A673 (cell line): ENCODE results near the gene JCAD.

Experiments
- EZH2 ChIP-seq: fragments of 200-600 bp; sonication (generic); IDR thresholded peaks from 2 replicates; pipeline ENCODE4 v1.6.1; 2017; ENCODE audit warnings: borderline replicate concordance, low read depth, mild to moderate bottlenecking, mixed read lengths, antibody characterized with exemption, low read length; ENCODE audit not compliant: poor library complexity, severe bottlenecking
- TF ChIP-seq, protein P1 (sequence below): fragments of 300-800, 200-600 bp; sonication (generic); conservative IDR thresholded peaks from 2 replicates; pipeline ENCODE4 v1.5.1; 2017; ENCODE audit warnings: low read depth, mild to moderate bottlenecking, antibody characterized with exemption, low read length, moderate library complexity, mixed read lengths

DNA sequence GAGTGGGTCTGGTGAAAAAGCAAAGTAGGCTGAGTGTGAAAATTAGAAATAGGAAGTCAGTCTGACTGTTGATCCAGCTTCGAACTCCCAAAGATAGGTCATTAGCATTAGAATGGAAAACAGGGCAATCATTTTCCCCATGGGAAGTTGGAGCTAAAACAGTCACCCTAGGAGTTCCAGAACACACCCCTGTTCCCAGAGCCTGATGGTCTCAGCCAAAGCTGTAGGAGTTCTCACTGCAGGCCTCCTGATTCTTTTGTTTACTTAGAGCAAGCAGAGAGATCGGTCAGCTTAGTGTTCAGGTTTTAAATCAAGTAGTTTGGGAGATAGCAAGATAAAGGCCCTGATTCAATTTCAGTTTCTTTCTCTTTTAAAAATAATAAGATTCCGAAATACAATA, 28.8 kb upstream of the JCAD start:
- TF ChIP-seq, protein P1, sequence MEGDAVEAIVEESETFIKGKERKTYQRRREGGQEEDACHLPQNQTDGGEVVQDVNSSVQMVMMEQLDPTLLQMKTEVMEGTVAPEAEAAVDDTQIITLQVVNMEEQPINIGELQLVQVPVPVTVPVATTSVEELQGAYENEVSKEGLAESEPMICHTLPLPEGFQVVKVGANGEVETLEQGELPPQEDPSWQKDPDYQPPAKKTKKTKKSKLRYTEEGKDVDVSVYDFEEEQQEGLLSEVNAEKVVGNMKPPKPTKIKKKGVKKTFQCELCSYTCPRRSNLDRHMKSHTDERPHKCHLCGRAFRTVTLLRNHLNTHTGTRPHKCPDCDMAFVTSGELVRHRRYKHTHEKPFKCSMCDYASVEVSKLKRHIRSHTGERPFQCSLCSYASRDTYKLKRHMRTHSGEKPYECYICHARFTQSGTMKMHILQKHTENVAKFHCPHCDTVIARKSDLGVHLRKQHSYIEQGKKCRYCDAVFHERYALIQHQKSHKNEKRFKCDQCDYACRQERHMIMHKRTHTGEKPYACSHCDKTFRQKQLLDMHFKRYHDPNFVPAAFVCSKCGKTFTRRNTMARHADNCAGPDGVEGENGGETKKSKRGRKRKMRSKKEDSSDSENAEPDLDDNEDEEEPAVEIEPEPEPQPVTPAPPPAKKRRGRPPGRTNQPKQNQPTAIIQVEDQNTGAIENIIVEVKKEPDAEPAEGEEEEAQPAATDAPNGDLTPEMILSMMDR: no peak
- TF ChIP-seq EZH2: no peak
